H1 (cell line): ENCODE data around the gene FAM9C. TPM values are rescaled to one million over a fixed set of nuclear protein-coding genes. Genes with fewer than 3 reads are reported as not detected.
"Not testable (repeated sequence)": the region's sequence is repeated elsewhere in the genome, so short reads cannot be mapped to it uniquely, and the experiment has no call there.

ENCODE experiments used
- CTCF ChIA-PET: fragments of 300-600 bp; sonication (Branson Sonifier 250); formaldehyde crosslinking; loops from one replicate; lab custom pipeline; 2021; ENCODE audit not compliant: partially characterized antibody; lab: Charles Lee
- POLR2A ChIA-PET: fragments of 300-600 bp; sonication (Branson Sonifier 250); formaldehyde crosslinking; loops from one replicate; lab custom pipeline; 2021; ENCODE audit warnings: inconsistent platforms; ENCODE audit not compliant: partially characterized antibody; lab: Charles Lee
- DNase-seq, 2 experiments: peaks; one replicate each; pipeline versions ENCODE4 v3.0.0 to v3.0.0-alpha.2; 2010 to 2022; ENCODE audit warnings: low spot score in 2 of 2, low read depth in 1 of 2, mixed read lengths in 1 of 2
- FAIRE-seq: peaks from 2 replicates; lab custom pipeline; 2011; peaks lifted over from hg19 to GRCh38; lab: Jason Lieb, UNC
- H2AFZ ChIP-seq: 2 replicates; pipeline ENCODE4 v1.8.1; 2012; ENCODE audit warnings: low read length, inconsistent platforms
- H2AK5ac ChIP-seq: 2 replicates; pipeline ENCODE4 v1.6.1; 2013; ENCODE audit warnings: low read depth, low read length
- H2BK120ac ChIP-seq: replicated peaks from 2 replicates; pipeline ENCODE3; 2013; ENCODE audit warnings: low read depth, low read length, inconsistent platforms
- H2BK12ac ChIP-seq: 2 replicates; pipeline ENCODE4 v1.6.1; 2013; ENCODE audit warnings: low read depth, low read length
- H2BK15ac ChIP-seq: 2 replicates; pipeline ENCODE4 v1.6.1; 2013; ENCODE audit warnings: low read length
- H2BK20ac ChIP-seq: 2 replicates; pipeline ENCODE4 v1.6.1; 2013; ENCODE audit warnings: low read length
- H2BK5ac ChIP-seq: 2 replicates; pipeline ENCODE4 v1.6.1; 2013; ENCODE audit warnings: low read depth, low read length
- H3K14ac ChIP-seq: 2 replicates; pipeline ENCODE4 v1.6.1; 2013; ENCODE audit warnings: inconsistent platforms; ENCODE audit not compliant: insufficient read length
- H3K18ac ChIP-seq: 2 replicates; pipeline ENCODE4 v1.6.1; 2013; ENCODE audit warnings: low read length; ENCODE audit errors: extremely low read depth
- H3K23ac ChIP-seq: 2 replicates; pipeline ENCODE4 v1.6.1; 2013; ENCODE audit warnings: inconsistent platforms; ENCODE audit not compliant: insufficient read length
- H3K23me2 ChIP-seq: 2 replicates; pipeline ENCODE4 v1.6.1; 2013; ENCODE audit warnings: low read depth, low read length
- H3K27ac ChIP-seq: 2 replicates; pipeline ENCODE4 v1.6.1; 2011; ENCODE audit warnings: low read depth, low read length, inconsistent platforms
- H3K27me3 ChIP-seq, 4 experiments: replicated peaks in 1 of 4; 1 replicate in 1 of 4; 2 replicates in 3 of 4; pipeline versions ENCODE4 v1.6.1 to v1.8.1; 2011 to 2013; ENCODE audit warnings: low read length in 3 of 4, mild to moderate bottlenecking in 3 of 4, inconsistent platforms in 2 of 4, mixed read lengths in 2 of 4, moderate library complexity in 1 of 4; ENCODE audit not compliant: control insufficient read depth in 3 of 4, insufficient read depth in 3 of 4; ENCODE audit errors: extremely low read depth in 1 of 4
- H3K36me3 ChIP-seq, 4 experiments: 2 replicates each; pipeline versions ENCODE4 v1.6.1 to v1.8.1; 2011 to 2013; ENCODE audit warnings: mild to moderate bottlenecking in 4 of 4, low read length in 3 of 4, moderate library complexity in 2 of 4, control low read depth in 1 of 4, inconsistent platforms in 1 of 4; ENCODE audit not compliant: insufficient read depth in 4 of 4, control insufficient read depth in 2 of 4
- H3K4ac ChIP-seq: replicated peaks from 2 replicates; pipeline ENCODE3; 2013; ENCODE audit warnings: low read length, low read depth, mixed read lengths, inconsistent platforms; ENCODE audit not compliant: insufficient read length
- H3K4me1 ChIP-seq, 4 experiments: replicated peaks in 1 of 4; 1 replicate in 1 of 4; 2 replicates in 3 of 4; pipeline versions ENCODE4 v1.6.1 to v1.8.1; 2011 to 2013; ENCODE audit warnings: low read length in 3 of 4, inconsistent platforms in 2 of 4, mixed read lengths in 1 of 4; ENCODE audit not compliant: insufficient read depth in 4 of 4, control insufficient read depth in 3 of 4
- H3K4me2 ChIP-seq, 2 experiments: 2 replicates each; pipeline versions ENCODE4 v1.6.1 to v1.8.1; 2011 to 2013; ENCODE audit warnings: low read depth in 2 of 2, low read length in 2 of 2, control low read depth in 1 of 2, inconsistent platforms in 1 of 2, mild to moderate bottlenecking in 1 of 2; ENCODE audit not compliant: insufficient read depth in 1 of 2
- H3K4me3 ChIP-seq, 4 experiments: fragments of 200-600, 300-600 bp in 1 of 4; sonication (generic), shearing (Covaris generic), sonication (Bioruptor Twin) in 1 of 4; 2 replicates each; pipeline versions ENCODE4 v1.5.1 to v1.8.1; 2011 to 2016; ENCODE audit warnings: low read length in 4 of 4, low read depth in 3 of 4, control low read depth in 2 of 4, inconsistent platforms in 2 of 4, mild to moderate bottlenecking in 2 of 4, mixed read lengths in 1 of 4, moderate library complexity in 1 of 4; ENCODE audit not compliant: insufficient read depth in 2 of 4; ENCODE audit errors: extremely low read depth in 1 of 4
- H3K56ac ChIP-seq: replicated peaks from 2 replicates; pipeline ENCODE3; 2013; ENCODE audit warnings: low read depth, mild to moderate bottlenecking, mixed read lengths, low read length, inconsistent platforms; ENCODE audit not compliant: insufficient read length
- H3K79me1 ChIP-seq: 2 replicates; pipeline ENCODE4 v1.6.1; 2013; ENCODE audit warnings: low read depth, low read length, control low read depth
- H3K79me2 ChIP-seq, 2 experiments: 2 replicates each; pipeline versions ENCODE4 v1.6.1 to v1.8.1; 2012 to 2013; ENCODE audit warnings: low read length in 2 of 2, mild to moderate bottlenecking in 2 of 2, inconsistent platforms in 1 of 2; ENCODE audit not compliant: insufficient read depth in 2 of 2, control insufficient read depth in 1 of 2
- H3K9ac ChIP-seq, 4 experiments: replicated peaks in 1 of 4; 1 replicate in 1 of 4; 2 replicates in 3 of 4; pipeline versions ENCODE4 v1.6.1 to v1.8.1; 2011 to 2013; ENCODE audit warnings: low read depth in 3 of 4, low read length in 3 of 4, control low read depth in 2 of 4, mild to moderate bottlenecking in 2 of 4, moderate library complexity in 2 of 4, inconsistent platforms in 1 of 4; ENCODE audit errors: extremely low read depth in 1 of 4
- H3K9me3 ChIP-seq, 2 experiments: 2 replicates each; pipeline versions ENCODE4 v1.6.1 to v1.8.1; 2012 to 2013; ENCODE audit warnings: mild to moderate bottlenecking in 2 of 2, moderate library complexity in 2 of 2, control low read depth in 1 of 2, inconsistent platforms in 1 of 2, low read depth in 1 of 2, low read length in 1 of 2, mixed read lengths in 1 of 2; ENCODE audit not compliant: insufficient read depth in 2 of 2
- H4K20me1 ChIP-seq, 2 experiments: replicated peaks in 1 of 2; 2 replicates each; pipeline versions ENCODE3 to v1.8.1; 2011 to 2013; ENCODE audit warnings: inconsistent platforms in 2 of 2, low read length in 2 of 2, mild to moderate bottlenecking in 1 of 2; ENCODE audit not compliant: insufficient read depth in 2 of 2, control insufficient read depth in 1 of 2
- H4K5ac ChIP-seq: 2 replicates; pipeline ENCODE4 v1.6.1; 2013; ENCODE audit warnings: low read length, low read depth, mixed read lengths, inconsistent platforms; ENCODE audit not compliant: insufficient read length
- H4K8ac ChIP-seq: 2 replicates; pipeline ENCODE4 v1.8.0; 2013; ENCODE audit warnings: mild to moderate bottlenecking, moderate library complexity, low read length, inconsistent platforms; ENCODE audit not compliant: insufficient read depth; ENCODE audit errors: extremely low read depth
- H4K91ac ChIP-seq: replicated peaks from 2 replicates; pipeline ENCODE3; 2013; ENCODE audit warnings: low read length, mixed read lengths, inconsistent platforms; ENCODE audit not compliant: insufficient read length
- WGBS, 2 experiments: shearing (Covaris generic) in 1 of 2; methylation state at CpG; one replicate each; pipeline versions ENCODE4 v1.1.6 to v1.1.7; 2013 to 2015; ENCODE audit warnings: low lambda C conversion rate in 2 of 2, mixed read lengths in 2 of 2, inconsistent platforms in 1 of 2, low coverage in 1 of 2, missing lambda C conversion rate in 1 of 2; ENCODE audit not compliant: insufficient replicate concordance in 2 of 2, insufficient coverage in 1 of 2, insufficient read length in 1 of 2; ENCODE audit errors: extremely low coverage in 1 of 2, missing lambda C conversion rate in 1 of 2; 5-methylcytosine and 5-hydroxymethylcytosine counted together
- polyA plus RNA-seq, 7 experiments: library from polyadenylated mRNA; depleted of rRNA in 3 of 7; stranded (reverse) in 5 of 7; unstranded in 2 of 7; fragments of >200 nt in 5 of 7; fragments of 200-250 nt in 2 of 7; gene quantifications; 1 replicate in 5 of 7; 2 replicates in 1 of 7; 4 replicates in 1 of 7; pipeline versions ENCODE4 v1.2.1 to v1.2.3, GENCODE V29; 2011 to 2013; ENCODE audit warnings: missing spikeins in 2 of 7, mixed read lengths in 2 of 7
- total RNA-seq: library from RNA; stranded (reverse); fragmentation: NEBNext Ultra II Directional; extraction: Animal tissue kit (Norgen Biotek cat#: 25700); gene quantifications from 2 replicates; pipeline ENCODE4 v1.2.1, GENCODE V29; 2021

FAM9C gene
- total and polyA plus RNA-seq, 2 of the 8 experiments (the other 6 are each of a cell fraction or from before 2014, with no cell fraction given), result not detected

DNA sequence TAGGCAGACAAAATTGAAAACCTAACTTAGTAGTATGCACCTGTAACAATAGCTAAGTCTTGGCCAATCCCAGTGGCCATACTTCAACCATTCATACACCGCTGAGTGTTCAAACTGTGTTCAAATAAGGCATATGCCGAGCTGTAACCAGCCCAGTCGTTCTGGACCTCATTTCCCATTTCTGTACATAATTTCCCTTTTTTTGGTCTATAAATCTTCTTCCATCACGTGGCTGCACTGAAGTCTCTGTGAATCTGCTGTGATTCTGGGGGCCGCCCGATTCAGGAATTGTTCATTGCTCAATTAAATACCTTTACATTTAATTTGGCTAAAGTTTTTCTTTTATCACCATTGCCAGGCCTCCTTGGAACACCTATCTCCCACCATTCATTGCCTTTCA, 27.7 kb downstream of the FAM9C start:
- CTCF ChIA-PET, H4K91ac ChIP-seq, H3K79me1 ChIP-seq, POLR2A ChIA-PET, DNase-seq, H3K79me2 ChIP-seq, H3K4me3 ChIP-seq, H3K18ac ChIP-seq, H3K4ac ChIP-seq, H3K56ac ChIP-seq, H2AK5ac ChIP-seq, H3K4me1 ChIP-seq, H3K4me2 ChIP-seq, H3K9ac ChIP-seq, H4K20me1 ChIP-seq, H3K9me3 ChIP-seq, H3K27me3 ChIP-seq, H2BK120ac ChIP-seq, FAIRE-seq, H3K23ac ChIP-seq, H2BK12ac ChIP-seq, H3K27ac ChIP-seq, H3K36me3 ChIP-seq, H3K23me2 ChIP-seq, H2BK20ac ChIP-seq, H3K14ac ChIP-seq, H4K5ac ChIP-seq, H2BK15ac ChIP-seq, H2BK5ac ChIP-seq, H4K8ac ChIP-seq, H2AFZ ChIP-seq: not testable (repeated sequence)
- 96% methylated on average over 6 of the region's 6 CpGs; no CpG with 5 or more reads in 1 of the 2 experiments for WGBS, 2 experiments
